Kidney (tissue), 14 donors: ENCODE results near the gene TEKT2. TPM values are rescaled to one million over a fixed set of nuclear protein-coding genes. Genes with fewer than 3 reads are reported as not detected.

Experiments used
- DNase-seq, 5 donors: peaks; one replicate each; pipeline ENCODE4 v3.0.0-alpha.2; 2013 to 2020
- FAIRE-seq: peaks from 2 replicates; lab custom pipeline; 2012; peaks lifted over from hg19 to GRCh38; lab: Jason Lieb, UNC
- H3K27ac ChIP-seq, 2 donors: one replicate each; pipeline ENCODE4 v1.7.0; 2013; ENCODE audit warnings: low read depth in 2 of 2, low read length in 2 of 2, inconsistent platforms in 1 of 2
- H3K27me3 ChIP-seq: one replicate; pipeline ENCODE4 v1.7.1; 2013; ENCODE audit warnings: low read length, inconsistent platforms; ENCODE audit not compliant: control insufficient read depth, insufficient read depth
- H3K36me3 ChIP-seq, 3 donors: one replicate each; pipeline versions ENCODE4 v1.7.0 to v1.7.1; 2013; ENCODE audit warnings: low read length in 3 of 3, control low read depth in 1 of 3, inconsistent platforms in 1 of 3; ENCODE audit not compliant: insufficient read depth in 3 of 3, control insufficient read depth in 2 of 3
- H3K4me1 ChIP-seq, 3 donors: one replicate each; pipeline versions ENCODE4 v1.7.0 to v1.7.1; 2013; ENCODE audit warnings: low read length in 3 of 3, inconsistent platforms in 1 of 3, low read depth in 1 of 3; ENCODE audit not compliant: control insufficient read depth in 2 of 3, insufficient read depth in 2 of 3
- H3K4me3 ChIP-seq, 3 donors: one replicate each; pipeline versions ENCODE4 v1.7.0 to v1.8.1; 2013; ENCODE audit warnings: low read length in 3 of 3, control low read depth in 1 of 3, inconsistent platforms in 1 of 3
- H3K9ac ChIP-seq, 3 donors: one replicate each; pipeline versions ENCODE4 v1.7.0 to v1.7.1; 2013; ENCODE audit warnings: low read length in 3 of 3, control low read depth in 1 of 3, inconsistent platforms in 1 of 3
- H3K9me3 ChIP-seq, 3 donors: one replicate each; pipeline versions ENCODE4 v1.7.0 to v1.7.1; 2013; ENCODE audit warnings: low read length in 3 of 3, control low read depth in 1 of 3, inconsistent platforms in 1 of 3; ENCODE audit not compliant: control insufficient read depth in 2 of 3, insufficient read depth in 1 of 3
- intact Hi-C: fragments of 100-400 bp; cut with DNase I; formaldehyde crosslinking; loops from one replicate; pipeline ENCODE4 v1.11.1; 2022
- polyA plus RNA-seq: library from polyadenylated mRNA; stranded (reverse); fragments of 350-450 nt; fragmentation: Illumina TruSeq; extraction: RNeasy Lipid Tissue Mini Kit (QIAGEN cat#74804); gene quantifications from one replicate; pipeline ENCODE4 v1.2.3, GENCODE V29; 2014; ENCODE audit warnings: low read depth, low replicate concordance; ENCODE audit not compliant: insufficient read depth
- total RNA-seq: library from RNA; stranded (reverse); fragmentation: NEBNext Ultra II Directional; extraction: Animal tissue kit (Norgen Biotek cat#: 25700); gene quantifications from one replicate; pipeline ENCODE4 v1.2.1, GENCODE V29; 2021
- TF ChIP-seq, protein P1 (sequence below): IDR thresholded peaks from 3 replicates; pipeline ENCODE4 v1.5.1; 2012; ENCODE audit warnings: mild to moderate bottlenecking, moderate library complexity, borderline replicate concordance; ENCODE audit not compliant: insufficient read depth; ENCODE audit errors: extremely low read depth
- donor health status: control.
- donor health status: control.
- donor health status: control.
- donor health status: control.
- donor health status: control.
- donor health status: DM: yes; HTN: yes; CAD: no.
- donor health status: Normal renal cell carcinoma (clear cell type).

The TEKT2 gene
- total and polyA plus RNA-seq, 2 donors from 2014 or later: 2.4 to 5.7 TPM

DNA sequence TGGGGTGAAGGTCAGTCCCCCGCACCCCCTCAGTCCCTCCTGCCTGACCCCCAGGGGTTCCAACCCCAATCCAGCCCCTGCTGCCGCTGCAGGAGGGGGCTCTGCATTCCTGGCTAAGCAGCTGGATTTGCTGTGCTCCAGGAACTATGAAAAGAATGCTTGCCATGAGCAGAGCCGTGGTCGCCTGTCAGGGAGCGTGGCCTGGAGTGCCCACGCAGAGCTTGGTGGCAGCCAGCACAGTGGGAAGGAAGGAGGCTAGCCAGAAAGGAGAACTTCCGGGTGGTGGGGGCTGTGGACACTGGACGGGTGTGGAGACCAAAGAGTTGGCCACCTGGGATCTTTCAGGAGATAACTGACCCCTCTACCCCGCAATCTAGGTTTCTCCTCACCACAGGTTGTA is 35.6 kb downstream of the TEKT2 start:
- Histone ChIP-seq H3K36me3 (no peaks in the 10 kb centered on the region), H3K9me3 (no peaks in the 10 kb centered on the region), H3K4me1 (no peaks in the 10 kb centered on the region), H3K9ac (no peak overlapping the region), H3K4me3 (no peak overlapping the region), H3K27ac (no peak overlapping the region), H3K27me3 (no peaks in the 10 kb centered on the region)
- intact Hi-C loops: no loop called here
- TF ChIP-seq, protein P1, sequence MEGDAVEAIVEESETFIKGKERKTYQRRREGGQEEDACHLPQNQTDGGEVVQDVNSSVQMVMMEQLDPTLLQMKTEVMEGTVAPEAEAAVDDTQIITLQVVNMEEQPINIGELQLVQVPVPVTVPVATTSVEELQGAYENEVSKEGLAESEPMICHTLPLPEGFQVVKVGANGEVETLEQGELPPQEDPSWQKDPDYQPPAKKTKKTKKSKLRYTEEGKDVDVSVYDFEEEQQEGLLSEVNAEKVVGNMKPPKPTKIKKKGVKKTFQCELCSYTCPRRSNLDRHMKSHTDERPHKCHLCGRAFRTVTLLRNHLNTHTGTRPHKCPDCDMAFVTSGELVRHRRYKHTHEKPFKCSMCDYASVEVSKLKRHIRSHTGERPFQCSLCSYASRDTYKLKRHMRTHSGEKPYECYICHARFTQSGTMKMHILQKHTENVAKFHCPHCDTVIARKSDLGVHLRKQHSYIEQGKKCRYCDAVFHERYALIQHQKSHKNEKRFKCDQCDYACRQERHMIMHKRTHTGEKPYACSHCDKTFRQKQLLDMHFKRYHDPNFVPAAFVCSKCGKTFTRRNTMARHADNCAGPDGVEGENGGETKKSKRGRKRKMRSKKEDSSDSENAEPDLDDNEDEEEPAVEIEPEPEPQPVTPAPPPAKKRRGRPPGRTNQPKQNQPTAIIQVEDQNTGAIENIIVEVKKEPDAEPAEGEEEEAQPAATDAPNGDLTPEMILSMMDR: no peak
- FAIRE-seq: no peak
- no peak for DNase-seq

DNA sequence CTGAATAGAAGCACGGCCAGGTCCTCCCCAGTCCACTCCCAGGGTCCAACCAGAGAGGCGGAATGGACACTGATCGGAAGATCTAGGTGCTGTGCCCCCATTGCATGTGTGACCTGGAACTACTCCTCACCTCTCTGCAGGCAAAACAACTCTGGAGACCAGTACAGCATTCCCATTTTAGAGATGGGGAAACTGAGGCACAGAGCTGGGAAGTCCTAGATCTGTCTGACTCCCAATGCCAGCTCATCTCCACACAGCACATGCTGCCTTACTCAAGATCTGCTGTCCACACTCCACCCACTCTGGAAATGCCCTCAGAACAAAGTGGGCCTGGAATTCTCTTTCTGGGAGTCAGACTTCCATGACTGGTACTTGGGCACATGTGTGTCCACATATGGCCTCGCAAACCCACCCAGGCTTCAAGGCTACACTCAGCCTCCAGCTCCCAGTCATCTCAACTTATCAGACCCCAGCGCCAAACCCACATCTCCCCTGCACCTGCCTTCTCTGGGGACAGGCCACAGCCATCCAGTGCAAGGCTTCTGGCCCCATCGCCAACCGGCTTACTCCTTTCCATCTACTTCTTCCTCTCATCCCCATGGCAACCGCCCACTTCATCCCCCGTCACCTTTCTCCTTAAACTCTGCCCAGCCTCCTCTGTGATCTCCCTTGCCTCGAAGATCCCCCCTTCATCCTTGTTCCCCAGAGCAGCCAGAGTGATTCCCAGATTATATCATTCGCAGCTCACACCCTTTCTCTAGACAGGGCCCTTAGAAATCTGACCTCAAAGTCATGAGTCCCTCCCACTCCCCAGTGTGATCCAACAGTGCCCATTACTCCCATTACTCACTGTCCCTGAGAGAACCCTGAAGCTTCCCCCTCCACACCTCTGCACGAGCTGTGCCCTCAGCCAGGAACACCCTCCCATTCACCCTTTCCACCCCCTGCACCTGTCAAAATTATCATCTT is 38.5 kb downstream of the TEKT2 start:
- intact Hi-C loops: no loop called here
- Histone ChIP-seq H3K36me3 (no peaks in the 10 kb centered on the region), H3K4me3 (no peak overlapping the region), H3K4me1 (peaks cover 0 to 4% (median 0%) of the 10 kb centered on the region in 3 donors), H3K27ac (no peak overlapping the region), H3K9me3 (no peaks in the 10 kb centered on the region), H3K9ac (no peak overlapping the region), H3K27me3 (peaks cover 3% of the 10 kb centered on the region)
- DNase-seq: no peak
- no peak for FAIRE-seq
- TF ChIP-seq, protein P1: no peak

DNA sequence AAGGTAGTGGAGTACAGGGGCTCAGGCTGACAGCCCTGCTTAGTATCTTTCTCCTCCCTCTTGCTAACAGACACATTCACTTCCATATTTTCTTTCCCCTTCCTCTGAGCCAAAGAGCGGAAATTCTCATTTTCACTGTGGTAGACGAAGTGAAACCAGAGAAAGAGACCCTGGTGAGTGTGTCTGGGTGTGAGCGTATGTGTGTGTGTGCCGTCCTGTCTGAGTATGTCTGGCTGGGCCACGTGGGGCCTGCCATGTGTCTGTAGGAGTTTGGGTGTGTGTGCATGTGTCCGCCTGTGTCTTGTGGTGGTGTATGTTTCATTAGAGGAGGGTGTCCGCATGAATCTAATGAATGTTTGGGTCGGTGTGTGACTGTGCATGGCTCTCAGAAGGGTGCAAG is 39.5 kb downstream of the TEKT2 start:
- DNase-seq (no peak), FAIRE-seq (no peak)
- TF ChIP-seq, protein P1: no peak
- H3K4me3 ChIP-seq: no peak overlapping the region
- H3K9ac ChIP-seq: no peak overlapping the region
- intact Hi-C loops: no loop called here
- no peaks in the 10 kb centered on the region for H3K9me3 ChIP-seq
- no peak overlapping the region for H3K27ac ChIP-seq
- no peaks in the 10 kb centered on the region for H3K36me3 ChIP-seq
- H3K27me3 ChIP-seq: peaks cover 3% of the 10 kb centered on the region
- H3K4me1 ChIP-seq: peaks cover 0 to 4% (median 0%) of the 10 kb centered on the region in 3 donors
